ENCODE data around the gene NEDD4. TPM values are rescaled to one million over a fixed set of nuclear protein-coding genes. Genes with fewer than 3 reads are reported as not detected.
"Not testable (repeated sequence)": the region's sequence is repeated elsewhere in the genome, so short reads cannot be mapped to it uniquely, and the experiment has no call there.

The NEDD4 gene
- total RNA-seq, 2 experiments from 2014 or later: 9.8 to 13.0 TPM

GRCh38 chr15:55965091-55965490 is 28.3 kb downstream of the NEDD4 start:
- ChIA-PET CTCF (no interaction called here), POLR2A (no interaction called here)
- Mint-ChIP-seq H3K9me3 (no peaks in the 10 kb centered on the region), H3K36me3 (ENCODE audit: low read depth) (peaks cover 4% of the 10 kb centered on the region), H3K27ac (no peak overlapping the region), H3K4me1 (no peaks in the 10 kb centered on the region), H3K27me3 (no peaks in the 10 kb centered on the region), H3K4me3 (no peak overlapping the region)
- no peak for DNase-seq

- no peak overlapping the region for H3K4me3 Mint-ChIP-seq
- CTCF ChIA-PET: no interaction called here
- no peaks in the 10 kb centered on the region for H3K4me1 Mint-ChIP-seq
- no peak overlapping the region for H3K27ac Mint-ChIP-seq
- peaks cover 2% of the 10 kb centered on the region for H3K36me3 Mint-ChIP-seq (ENCODE audit: low read depth)
- no peaks in the 10 kb centered on the region for H3K27me3 Mint-ChIP-seq
- POLR2A ChIA-PET: no interaction called here
- DNase-seq: no peak
- H3K9me3 Mint-ChIP-seq: no peaks in the 10 kb centered on the region
Observed at GRCh38 chr15:55960946-55961345, 32.5 kb downstream of the NEDD4 start.

- no peaks in the 10 kb centered on the region for H3K27me3 Mint-ChIP-seq
- H3K9me3 Mint-ChIP-seq: no peaks in the 10 kb centered on the region
- ChIA-PET CTCF (no interaction called here), POLR2A (no interaction called here)
- DNase-seq: no peak
- no peaks in the 10 kb centered on the region for H3K36me3 Mint-ChIP-seq (ENCODE audit: low read depth)
- no peak overlapping the region for H3K27ac Mint-ChIP-seq
- no peak overlapping the region for H3K4me3 Mint-ChIP-seq
- no peaks in the 10 kb centered on the region for H3K4me1 Mint-ChIP-seq
Observed at GRCh38 chr15:55959744-55960447, 33.5 kb downstream of the NEDD4 start.

DNA sequence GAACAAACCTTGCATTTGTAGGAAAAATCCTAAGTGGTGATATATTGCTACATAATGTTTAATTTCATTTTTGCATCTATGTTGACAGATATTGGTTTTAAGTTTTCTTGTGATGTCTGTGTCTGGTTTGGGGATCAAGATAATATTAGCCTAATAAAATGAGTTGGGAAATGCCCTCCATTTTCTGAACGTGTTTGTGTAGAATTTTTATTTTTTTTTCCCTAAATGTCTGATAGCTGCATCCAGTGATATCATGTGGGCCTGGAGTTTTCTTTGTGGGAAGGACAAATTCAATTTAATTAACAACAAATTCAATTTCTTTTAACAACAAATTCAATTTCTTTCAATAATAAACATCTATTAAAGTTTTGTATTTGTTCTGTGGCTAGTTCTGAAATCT is 35.1 kb downstream of the NEDD4 start:
- Mint-ChIP-seq H3K27me3 (no peaks in the 10 kb centered on the region), H3K27ac (no peak overlapping the region), H3K9me3 (no peaks in the 10 kb centered on the region), H3K4me1 (no peaks in the 10 kb centered on the region), H3K36me3 (ENCODE audit: low read depth) (no peaks in the 10 kb centered on the region), H3K4me3 (no peak overlapping the region)
- POLR2A ChIA-PET: no interaction called here
- no peak for DNase-seq
- CTCF ChIA-PET: no interaction called here

- POLR2A ChIA-PET: no interaction called here
- CTCF ChIA-PET: no interaction called here
Observed at GRCh38 chr15:55954862-55955605, 38.4 kb downstream of the NEDD4 start.

GRCh38 chr15:55952501-55953274 is 40.7 kb downstream of the NEDD4 start:
- H3K36me3 Mint-ChIP-seq (ENCODE audit: low read depth); DNase-seq; H3K9me3 Mint-ChIP-seq; CTCF ChIA-PET; POLR2A ChIA-PET; H3K4me1 Mint-ChIP-seq; H3K27me3 Mint-ChIP-seq; H3K4me3 Mint-ChIP-seq; H3K27ac Mint-ChIP-seq: not testable (repeated sequence)

More at GRCh38 chr15:55954862-55955605, 38.4 kb downstream of the NEDD4 start:
- Mint-ChIP-seq H3K36me3 (ENCODE audit: low read depth) (no peaks in the 10 kb centered on the region), H3K27me3 (no peaks in the 10 kb centered on the region), H3K4me3 (no peak overlapping the region), H3K27ac (no peak overlapping the region), H3K4me1 (no peaks in the 10 kb centered on the region), H3K9me3 (no peaks in the 10 kb centered on the region)
- no peak for DNase-seq

GRCh38 chr15:55944606-55945005 is 48.8 kb downstream of the NEDD4 start:
- H3K27me3 Mint-ChIP-seq, H3K27ac Mint-ChIP-seq, CTCF ChIA-PET, POLR2A ChIA-PET, H3K4me1 Mint-ChIP-seq, H3K4me3 Mint-ChIP-seq, H3K9me3 Mint-ChIP-seq, DNase-seq: not testable (repeated sequence)
- H3K36me3 Mint-ChIP-seq (ENCODE audit: low read depth): peaks cover 24% of the 10 kb centered on the region

GRCh38 chr15:55942332-55942731 is 51.1 kb downstream of the NEDD4 start:
- peaks cover 10% of the 10 kb centered on the region for H3K9me3 Mint-ChIP-seq
- DNase-seq: no peak
- ChIA-PET POLR2A (no interaction called here), CTCF (no interaction called here)
- H3K36me3 Mint-ChIP-seq (ENCODE audit: low read depth): peaks cover 27% of the 10 kb centered on the region
- no peaks in the 10 kb centered on the region for H3K4me1 Mint-ChIP-seq
- H3K4me3 Mint-ChIP-seq: no peak overlapping the region
- H3K27ac Mint-ChIP-seq: no peak overlapping the region
- no peaks in the 10 kb centered on the region for H3K27me3 Mint-ChIP-seq

DNA sequence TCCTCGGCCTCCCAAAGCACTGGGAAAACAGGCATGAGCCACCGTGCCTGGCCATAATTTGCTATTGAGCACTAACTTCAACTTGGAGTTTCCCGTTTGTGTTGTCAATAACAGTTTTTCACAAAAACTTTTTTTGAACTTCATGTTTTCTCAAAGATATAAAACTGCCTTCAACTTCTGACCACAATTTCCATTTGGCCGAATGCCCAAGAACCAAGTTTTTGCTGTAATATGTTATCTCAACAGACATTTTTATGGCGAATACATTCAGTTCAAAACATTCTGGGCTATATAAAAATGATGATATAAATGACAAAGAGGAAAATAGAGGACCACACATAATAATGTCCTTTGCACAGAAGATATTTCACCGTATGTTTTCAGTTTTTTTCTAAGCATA is 56.4 kb downstream of the NEDD4 start:
- ChIA-PET CTCF (no interaction called here), POLR2A (no interaction called here)
- H3K27me3 Mint-ChIP-seq: no peaks in the 10 kb centered on the region
- H3K4me3 Mint-ChIP-seq: no peak overlapping the region
- H3K36me3 Mint-ChIP-seq (ENCODE audit: low read depth): peaks cover 22% of the 10 kb centered on the region
- H3K27ac Mint-ChIP-seq: no peak overlapping the region
- H3K4me1 Mint-ChIP-seq: no peaks in the 10 kb centered on the region
- peaks cover 9% of the 10 kb centered on the region for H3K9me3 Mint-ChIP-seq
- no peak for DNase-seq

GRCh38 chr15:55928955-55929354 is 64.5 kb downstream of the NEDD4 start:
- POLR2A ChIA-PET: no interaction called here
- CTCF ChIA-PET: no interaction called here
- no peak overlapping the region for H3K4me3 Mint-ChIP-seq

DNA sequence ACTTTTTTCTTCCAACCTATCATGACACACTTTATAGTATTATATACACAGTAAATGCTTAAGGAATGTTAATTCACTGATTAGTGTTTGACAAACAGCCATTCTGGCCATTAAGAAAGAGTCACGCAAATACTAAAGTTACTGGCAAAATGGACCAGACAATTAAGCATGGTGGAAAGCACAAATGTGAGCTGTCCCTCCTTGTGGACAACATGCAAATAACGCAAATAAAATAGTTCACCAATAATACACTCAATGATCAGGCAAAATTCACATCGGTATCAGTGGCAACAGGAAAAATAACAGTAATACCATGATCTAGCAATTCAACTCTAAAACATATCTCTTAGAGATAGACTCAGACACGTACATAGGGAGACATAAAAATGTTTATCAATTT is 71.7 kb downstream of the NEDD4 start:
- ChIA-PET POLR2A (no interaction called here), CTCF (no interaction called here)
- DNase-seq: no peak
- H3K27ac Mint-ChIP-seq: no peak overlapping the region
- no peaks in the 10 kb centered on the region for H3K9me3 Mint-ChIP-seq
- no peaks in the 10 kb centered on the region for H3K4me1 Mint-ChIP-seq
- H3K4me3 Mint-ChIP-seq: no peak overlapping the region
- H3K27me3 Mint-ChIP-seq: no peaks in the 10 kb centered on the region
- H3K36me3 Mint-ChIP-seq (ENCODE audit: low read depth): no peaks in the 10 kb centered on the region

More at GRCh38 chr15:55928955-55929354, 64.5 kb downstream of the NEDD4 start:
- no peaks in the 10 kb centered on the region for H3K4me1 Mint-ChIP-seq
- H3K27ac Mint-ChIP-seq: no peak overlapping the region
- H3K27me3 Mint-ChIP-seq: no peaks in the 10 kb centered on the region
- H3K9me3 Mint-ChIP-seq: peaks cover 3% of the 10 kb centered on the region
- peaks cover 10% of the 10 kb centered on the region for H3K36me3 Mint-ChIP-seq (ENCODE audit: low read depth)
- DNase-seq: no peak

DNA sequence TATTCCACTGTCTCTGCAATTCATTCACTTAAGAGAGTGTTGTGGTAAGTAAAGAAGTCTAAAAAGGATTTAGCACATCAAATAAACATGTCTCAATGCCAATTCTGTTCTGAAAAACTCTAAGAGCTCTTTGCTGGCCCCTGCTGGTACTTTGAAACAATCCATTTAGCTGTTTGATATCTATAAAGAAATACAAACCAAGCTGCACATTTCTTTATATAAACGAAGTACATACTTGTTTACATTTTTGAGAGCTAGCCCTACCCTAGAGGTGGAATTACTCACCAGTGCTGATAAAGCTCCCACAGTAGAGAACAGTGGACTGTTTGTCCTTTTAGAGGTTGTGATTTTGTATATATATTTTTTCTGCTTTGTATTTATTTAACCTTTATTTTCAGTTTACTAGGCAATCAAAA is 75.5 kb downstream of the NEDD4 start:
- Mint-ChIP-seq H3K9me3 (no peaks in the 10 kb centered on the region), H3K36me3 (ENCODE audit: low read depth) (no peaks in the 10 kb centered on the region)

DNA sequence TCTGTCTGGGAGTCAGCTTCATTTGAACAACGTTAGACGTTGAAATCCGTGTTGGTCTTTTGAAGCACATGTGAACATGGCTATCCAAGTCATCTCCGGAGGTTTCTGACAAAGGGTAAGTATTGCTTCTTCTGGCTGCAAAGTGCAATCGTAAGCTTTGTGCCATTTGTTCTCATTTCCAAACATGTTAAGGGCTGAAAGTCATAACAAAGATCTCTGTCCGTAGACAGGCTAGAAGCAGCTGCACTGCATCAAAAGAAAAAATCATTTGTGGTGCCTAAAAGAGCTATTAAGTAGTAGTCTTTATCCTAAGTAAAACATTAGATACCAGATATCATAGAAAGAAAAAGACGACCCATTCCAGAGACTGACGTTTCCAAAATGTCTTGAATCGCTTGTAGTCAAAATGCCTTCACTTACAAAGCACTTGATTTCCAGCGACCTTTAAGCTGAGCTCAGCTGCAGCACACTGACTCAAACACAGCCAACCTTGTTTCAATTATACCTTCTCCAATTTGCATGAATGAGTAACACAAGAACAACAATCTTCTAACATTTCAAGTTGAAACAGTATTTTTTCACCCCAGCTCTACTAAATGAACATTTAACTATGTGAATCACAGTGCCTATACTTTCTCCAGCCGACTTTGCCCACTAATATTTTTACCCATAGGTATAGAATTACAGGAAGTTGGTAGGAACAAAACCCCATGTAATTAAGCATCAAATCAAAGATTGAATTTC is 76.6 kb downstream of the NEDD4 start:
- H3K4me1 Mint-ChIP-seq: no peaks in the 10 kb centered on the region
- no peak overlapping the region for H3K4me3 Mint-ChIP-seq
- no peak overlapping the region for H3K27ac Mint-ChIP-seq
- H3K9me3 Mint-ChIP-seq: no peaks in the 10 kb centered on the region
- DNase-seq: no peak
- CTCF ChIA-PET: interaction anchor here (0.9 to 2.0 kb wide), 4 partner anchors 17 to 145 kb away, joined by 3 to 6 read pairs (median 4); no protein-coding TSS in a partner anchor
- POLR2A ChIA-PET: interaction anchor here (1.0 kb wide), 1 partner anchor 77 kb away, joined by 3 read pairs; the partner anchor contains the start of gene NEDD4
- H3K27me3 Mint-ChIP-seq: no peaks in the 10 kb centered on the region
- no peaks in the 10 kb centered on the region for H3K36me3 Mint-ChIP-seq (ENCODE audit: low read depth)

More for the DNA sequence above, 75.5 kb downstream of the NEDD4 start:
- Mint-ChIP-seq H3K4me1 (no peaks in the 10 kb centered on the region), H3K27ac (no peak overlapping the region), H3K27me3 (no peaks in the 10 kb centered on the region), H3K4me3 (no peak overlapping the region)
- ChIA-PET CTCF (interaction anchor here (0.9 to 2.0 kb wide), 6 partner anchors 9 to 146 kb away, joined by 3 to 6 read pairs (median 4); no protein-coding TSS in a partner anchor), POLR2A (no interaction called here)
- no peak for DNase-seq

Measured in activated CD4-positive, alpha-beta memory T cell treated with anti-CD3 and anti-CD28 coated beads, Interleukin-2, amount 10 ng/mL, durations not matched to agents 7 days and 5 days (primary cell).